Ovary (tissue), 9 donors: ENCODE data around the gene MYO3B. TPM values are rescaled to one million over a fixed set of nuclear protein-coding genes. Genes with fewer than 3 reads are reported as not detected.
A peak's percentile ranks its signal among the peaks of the same experiment; 100 is the strongest.

ENCODE experiments used
- DNase-seq, 5 donors: peaks; one replicate each; pipeline ENCODE4 v3.0.0-alpha.2; 2019 to 2020
- H3K27ac ChIP-seq, 2 donors: fragments of 200-600 bp; one replicate each; pipeline versions ENCODE4 v1.5.1 to v1.8.0; 2019 to 2022
- H3K27me3 ChIP-seq: fragments of 200-600 bp; one replicate; pipeline ENCODE4 v1.8.0; 2022
- H3K36me3 ChIP-seq: fragments of 200-600 bp; sonication (generic); one replicate; pipeline ENCODE4 v1.5.1; 2019
- H3K4me1 ChIP-seq: one replicate; pipeline ENCODE4 v1.8.1; 2013; ENCODE audit warnings: mild to moderate bottlenecking, moderate library complexity; ENCODE audit not compliant: insufficient read depth
- H3K4me3 ChIP-seq: fragments of 200-600 bp; sonication (generic); one replicate; pipeline ENCODE4 v1.5.1; 2017
- H3K9me3 ChIP-seq, 2 donors: fragments of 200-600 bp in 1 of 2; sonication (generic) in 1 of 2; one replicate each; pipeline versions ENCODE4 v1.5.1 to v1.8.1; 2013 to 2019; ENCODE audit warnings: mild to moderate bottlenecking in 1 of 2, moderate library complexity in 1 of 2
- CTCF ChIP-seq, 3 donors: fragments of 450-650 bp in 2 of 3; fragments of 200-600 bp in 1 of 3; IDR thresholded peaks; one replicate each; pipeline versions ENCODE4 v1.5.1 to v1.8.0; 2016 to 2022; ENCODE audit warnings: antibody characterized with exemption in 3 of 3, mild to moderate bottlenecking in 1 of 3
- EP300 ChIP-seq: sonication (generic); formaldehyde crosslinking; IDR thresholded peaks from one replicate; pipeline ENCODE4 v1.6.1; 2017; ENCODE audit warnings: antibody characterized with exemption
- POLR2A ChIP-seq: fragments of 450-650 bp; IDR thresholded peaks from one replicate; pipeline ENCODE4 v1.6.1; 2017; ENCODE audit warnings: antibody characterized with exemption, mild to moderate bottlenecking, moderate library complexity
- WGBS, 3 donors: extraction: QIAGEN DNeasy Blood & Tissue Kit in 1 of 3; methylation state at CpG; one replicate each; pipeline versions ENCODE4 v1.1.5 to v1.1.7; 2013 to 2017; 5-methylcytosine and 5-hydroxymethylcytosine counted together
- intact Hi-C, 4 donors: fragments of 100-400 bp; cut with DNase I; formaldehyde crosslinking; loops; one replicate each; pipeline versions ENCODE4 v1.11.0 to v1.15.1; 2022 to 2023
- polyA plus RNA-seq, 2 donors: library from polyadenylated mRNA; stranded (reverse); fragments of 200-250 nt in 1 of 2; fragments of 350-450 nt in 1 of 2; fragmentation: Illumina TruSeq in 1 of 2; extraction: RNeasy Lipid Tissue Mini Kit (QIAGEN cat#74804) in 1 of 2; gene quantifications; one replicate each; pipeline ENCODE4 v1.2.3, GENCODE V29; 2013 to 2014
- total RNA-seq, 7 donors: library from RNA; depleted of rRNA in 2 of 7; stranded (reverse); fragments of >200 nt in 2 of 7; fragmentation: NEBNext Ultra II Directional in 3 of 7; extraction: Animal tissue kit (Norgen Biotek cat#: 25700) in 3 of 7; gene quantifications; one replicate each; pipeline versions ENCODE4 v1.1.0 to v1.2.4, GENCODE V29; 2016 to 2023
- donor health status: DM: no; HTN: no; CAD: no; lungs with moderate emphysema.
- donor health status: DM: no; HTN: no; CAD: no.
- donor health status: Bipolar disorder and iron deficiency.
- donor health status: DM: yes; HTN: yes; CAD: no.
- donor health status: DM: no; HTN: no; CAD: no.
- donor health status: DM: yes; HTN: yes; CAD: no.

Gene MYO3B
- total and polyA plus RNA-seq, 9 donors, result 0.04 to 1.3 (median 0.12) TPM; not detected in 2

GRCh38 chr2:170323743-170324142 lies 145.8 kb downstream of the MYO3B start:
- intact Hi-C loops, result no loop called here
- DNase-seq, result no peak

DNA sequence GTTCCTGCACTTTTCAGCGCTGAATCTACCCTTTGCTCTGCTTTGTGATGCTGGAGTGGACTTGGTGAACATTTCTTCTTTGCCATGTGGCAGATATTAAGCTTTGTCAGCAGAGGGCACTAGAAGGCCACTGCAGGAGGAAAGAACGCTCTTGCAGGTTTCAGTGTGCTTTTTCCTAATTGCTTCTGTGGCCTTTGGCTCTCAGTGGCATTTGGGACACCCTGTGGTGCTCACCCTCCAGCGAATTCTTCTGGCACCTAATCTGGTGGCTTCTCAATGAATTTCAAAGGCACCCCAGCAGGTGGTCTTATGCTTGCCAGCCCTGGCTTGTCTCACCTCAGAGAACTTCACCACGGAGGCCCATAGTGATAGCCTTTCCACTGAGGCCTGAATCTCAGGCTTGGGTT lies 146.7 kb downstream of the MYO3B start:
- intact Hi-C loops, result no loop called here
- no peak for DNase-seq
- WGBS, 3 donors, result 15 to 27% (median 15%) methylated on average over 4 of the region's 4 CpGs

More at GRCh38 chr2:170323743-170324142, 145.8 kb downstream of the MYO3B start:
- Histone ChIP-seq H3K36me3 (no peaks in the 10 kb centered on the region), H3K4me1 (no peaks in the 10 kb centered on the region), H3K9me3 (no peaks in the 10 kb centered on the region), H3K4me3 (no peak overlapping the region), H3K27me3 (no peaks in the 10 kb centered on the region), H3K27ac (no peak overlapping the region)
- no peak for TF ChIP-seq POLR2A
- no peak for TF ChIP-seq EP300
- TF ChIP-seq CTCF (IDR thresholded peaks at IDR 0.05), result no peak
- WGBS, 3 donors, result 50 to 52% (median 52%) methylated on average over 4 of the region's 4 CpGs

GRCh38 chr2:170330881-170331280 lies 152.9 kb downstream of the MYO3B start:
- TF ChIP-seq CTCF (IDR thresholded peaks at IDR 0.05) (no peak), POLR2A (no peak), EP300 (no peak)
- intact Hi-C loops, result no loop called here
- Histone ChIP-seq H3K27ac (no peak overlapping the region), H3K9me3 (no peaks in the 10 kb centered on the region), H3K27me3 (no peaks in the 10 kb centered on the region), H3K4me1 (no peaks in the 10 kb centered on the region), H3K36me3 (no peaks in the 10 kb centered on the region), H3K4me3 (no peak overlapping the region)
- WGBS, 3 donors, result 88 to 95% (median 93%) methylated on average over 1 of the region's 1 CpG
- no peak for DNase-seq

More for the DNA sequence above, 146.7 kb downstream of the MYO3B start:
- Histone ChIP-seq H3K27ac (no peak overlapping the region), H3K9me3 (no peaks in the 10 kb centered on the region), H3K36me3 (no peaks in the 10 kb centered on the region), H3K4me1 (no peaks in the 10 kb centered on the region), H3K4me3 (no peak overlapping the region), H3K27me3 (no peaks in the 10 kb centered on the region)
- TF ChIP-seq EP300 (no peak), CTCF (IDR thresholded peaks at IDR 0.05) (peak in 1 of 3 donors; percentile 8), POLR2A (no peak)

- Histone ChIP-seq H3K36me3 (no peaks in the 10 kb centered on the region), H3K4me1 (no peaks in the 10 kb centered on the region), H3K4me3 (no peak overlapping the region), H3K27me3 (no peaks in the 10 kb centered on the region), H3K27ac (no peak overlapping the region), H3K9me3 (no peaks in the 10 kb centered on the region)
- 54 to 63% (median 56%) methylated on average over 2 of the region's 2 CpGs for WGBS, 3 donors
- DNase-seq, result no peak
- intact Hi-C loops, result no loop called here
- TF ChIP-seq CTCF (IDR thresholded peaks at IDR 0.05) (no peak), EP300 (no peak), POLR2A (no peak)
These were observed 154.9 kb downstream of the MYO3B start for GRCh38 chr2:170332676-170333402.
